ENCODE measurements around the gene RPL19. TPM values are rescaled to one million over a fixed set of nuclear protein-coding genes. Genes with fewer than 3 reads are reported as not detected.

Gene RPL19
- total RNA-seq, 1 donor from 2014 or later: 877 TPM

DNA sequence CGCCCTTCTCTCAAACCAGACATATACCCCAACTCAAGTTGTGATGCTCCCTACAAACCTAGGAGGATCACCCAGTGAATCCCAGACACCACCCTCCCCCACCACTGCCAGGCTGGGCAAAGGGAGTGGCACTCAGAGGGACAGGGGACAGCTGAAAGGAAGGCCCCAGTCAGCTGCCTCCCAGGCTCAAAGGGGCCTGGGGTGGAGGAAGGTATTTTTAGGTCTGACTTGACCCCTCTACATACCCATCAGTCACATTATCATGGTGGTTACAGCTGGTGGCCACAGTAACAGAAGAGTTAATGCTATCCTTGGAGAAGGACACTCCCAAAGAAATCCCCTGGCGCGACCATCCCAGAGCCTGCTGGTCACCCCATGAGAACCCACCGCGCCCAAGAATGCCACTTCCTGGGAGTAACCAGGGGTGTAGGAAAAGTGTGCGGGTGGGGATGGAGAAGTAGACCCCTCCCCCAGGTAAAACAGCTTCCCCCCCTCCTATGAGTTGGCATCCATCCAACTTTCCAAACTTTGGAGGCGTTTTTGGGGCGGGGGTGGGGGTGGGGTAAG lies 3.8 kb upstream of the RPL19 start:
- H3K27ac Mint-ChIP-seq (ENCODE audit: unreplicated experiment): peak overlapping the region; percentile 28
- no peak for DNase-seq
- peaks cover 13% of the 10 kb centered on the region for H3K9me3 Mint-ChIP-seq (ENCODE audit: unreplicated experiment)
- H3K4me1 Mint-ChIP-seq (ENCODE audit: low read depth, unreplicated experiment): peaks cover 38% of the 10 kb centered on the region
- H3K27me3 Mint-ChIP-seq (ENCODE audit: unreplicated experiment): peaks cover 9% of the 10 kb centered on the region
- peaks cover 5% of the 10 kb centered on the region for H3K36me3 Mint-ChIP-seq (ENCODE audit: unreplicated experiment)
- no peak for TF ChIP-seq CTCF (IDR thresholded peaks at IDR 0.05; ENCODE audit: partially characterized antibody, unreplicated experiment)
- peak overlapping the region; percentile 87 for H3K4me3 Mint-ChIP-seq (ENCODE audit: unreplicated experiment)

DNA sequence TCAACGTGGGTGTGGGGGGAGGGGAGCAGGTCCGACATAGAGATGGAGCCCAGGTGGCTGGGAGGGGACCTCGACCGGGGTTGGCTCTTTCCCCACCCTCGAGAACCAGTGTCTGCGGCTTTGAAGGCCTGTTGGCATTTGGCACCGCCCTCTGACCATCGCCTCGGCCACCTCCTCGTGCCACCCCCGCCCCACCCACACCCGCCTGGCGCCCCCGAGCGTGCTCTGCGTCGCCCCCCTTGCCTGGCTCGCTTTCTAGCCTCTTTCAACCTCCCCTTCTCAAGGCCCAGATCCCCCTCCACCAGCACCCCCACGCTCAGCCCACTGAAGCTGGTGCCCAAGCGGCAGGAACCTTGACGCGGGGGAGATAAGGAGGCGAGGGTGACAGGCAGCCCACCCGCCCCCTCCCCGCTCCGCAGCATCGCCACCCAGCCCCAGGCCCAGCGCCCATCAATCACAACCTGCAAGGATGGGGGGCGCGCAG lies 3.2 kb upstream of the RPL19 start:
- peak overlapping the region; percentile 83 for H3K4me3 Mint-ChIP-seq (ENCODE audit: unreplicated experiment)
- peaks cover 5% of the 10 kb centered on the region for H3K36me3 Mint-ChIP-seq (ENCODE audit: unreplicated experiment)
- H3K9me3 Mint-ChIP-seq (ENCODE audit: unreplicated experiment): peaks cover 13% of the 10 kb centered on the region
- TF ChIP-seq CTCF (IDR thresholded peaks at IDR 0.05; ENCODE audit: partially characterized antibody, unreplicated experiment): no peak
- peaks cover 38% of the 10 kb centered on the region for H3K4me1 Mint-ChIP-seq (ENCODE audit: low read depth, unreplicated experiment)
- peaks cover 9% of the 10 kb centered on the region for H3K27me3 Mint-ChIP-seq (ENCODE audit: unreplicated experiment)
- H3K27ac Mint-ChIP-seq (ENCODE audit: unreplicated experiment): no peak overlapping the region
- no peak for DNase-seq

DNA sequence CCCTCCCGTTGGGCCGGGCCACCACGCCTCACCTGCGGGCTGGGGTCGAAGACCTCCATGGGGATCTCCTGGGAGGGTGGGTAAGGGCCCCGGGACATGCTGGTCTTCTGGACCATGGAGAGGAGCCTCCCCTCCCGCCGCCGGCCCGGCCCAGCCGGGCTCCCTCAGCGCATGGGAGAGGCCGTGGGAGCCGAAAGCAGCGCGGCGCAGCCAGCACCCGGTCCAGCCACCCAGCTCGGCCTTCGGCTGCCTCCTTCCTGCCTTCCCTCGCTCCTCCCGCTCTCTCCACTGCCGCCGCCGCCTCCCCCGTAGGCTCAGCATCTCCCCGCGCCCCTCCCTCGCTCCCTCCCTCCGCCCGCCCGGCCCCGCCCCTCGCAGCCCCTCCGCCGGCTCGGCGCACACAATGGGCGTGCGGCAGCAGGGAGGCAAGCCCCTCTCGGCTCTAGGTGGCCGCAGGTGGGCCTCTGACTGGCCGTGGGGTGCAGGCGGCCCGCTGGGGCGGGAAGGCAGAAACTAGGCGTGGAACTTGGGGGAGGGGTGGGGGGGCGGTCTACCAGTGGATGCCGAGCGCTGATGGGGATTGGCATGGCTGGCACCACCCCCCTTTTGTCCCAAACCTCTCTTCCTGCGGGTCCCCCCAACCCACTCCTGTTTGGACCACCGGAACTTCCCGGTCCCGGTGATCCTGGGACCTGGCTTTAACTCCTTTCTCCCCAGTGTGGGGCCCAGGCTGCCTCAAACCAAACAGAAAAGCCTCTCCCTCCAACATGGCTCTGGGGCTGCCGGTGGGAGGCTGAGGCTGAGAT lies 2.5 kb upstream of the RPL19 start, which contains the start of gene CACNB1:
TSS of gene CACNB1 (minus strand) at position 290 of the 806 bp plus-strand sequence. CDS start at position 116, 174 bp downstream.
- peaks cover 9% of the 10 kb centered on the region for H3K27me3 Mint-ChIP-seq (ENCODE audit: unreplicated experiment)
- peaks cover 33% of the 10 kb centered on the region for H3K4me1 Mint-ChIP-seq (ENCODE audit: low read depth, unreplicated experiment)
- H3K9me3 Mint-ChIP-seq (ENCODE audit: unreplicated experiment): peaks cover 13% of the 10 kb centered on the region
- peak within 1 kb of the TSS; percentile 82 for H3K27ac Mint-ChIP-seq (ENCODE audit: unreplicated experiment)
- H3K4me3 Mint-ChIP-seq (ENCODE audit: unreplicated experiment): peak within 1 kb of the TSS; percentile 87
- DNase-seq: peak; percentile 93
- no peak for TF ChIP-seq CTCF (IDR thresholded peaks at IDR 0.05; ENCODE audit: partially characterized antibody, unreplicated experiment)
- peaks cover 1% of the 10 kb centered on the region for H3K36me3 Mint-ChIP-seq (ENCODE audit: unreplicated experiment)

GRCh38 chr17:39198186-39198566 lies 1.9 kb upstream of the RPL19 start:
- H3K4me3 Mint-ChIP-seq (ENCODE audit: unreplicated experiment): peak overlapping the region; percentile 79
- H3K9me3 Mint-ChIP-seq (ENCODE audit: unreplicated experiment): peaks cover 13% of the 10 kb centered on the region
- peaks cover 27% of the 10 kb centered on the region for H3K4me1 Mint-ChIP-seq (ENCODE audit: low read depth, unreplicated experiment)
- H3K27ac Mint-ChIP-seq (ENCODE audit: unreplicated experiment): peak overlapping the region; percentile 82
- DNase-seq: no peak
- H3K27me3 Mint-ChIP-seq (ENCODE audit: unreplicated experiment): peaks cover 9% of the 10 kb centered on the region
- H3K36me3 Mint-ChIP-seq (ENCODE audit: unreplicated experiment): no peaks in the 10 kb centered on the region
- TF ChIP-seq CTCF (IDR thresholded peaks at IDR 0.05; ENCODE audit: partially characterized antibody, unreplicated experiment): no peak

- H3K9me3 Mint-ChIP-seq (ENCODE audit: unreplicated experiment): peaks cover 11% of the 10 kb centered on the region
- H3K27ac Mint-ChIP-seq (ENCODE audit: unreplicated experiment): peak overlapping the region; percentile 99
- H3K27me3 Mint-ChIP-seq (ENCODE audit: unreplicated experiment): peaks cover 10% of the 10 kb centered on the region
- H3K4me3 Mint-ChIP-seq (ENCODE audit: unreplicated experiment): peak overlapping the region; percentile 92
- H3K36me3 Mint-ChIP-seq (ENCODE audit: unreplicated experiment): no peaks in the 10 kb centered on the region
- no peak for TF ChIP-seq CTCF (IDR thresholded peaks at IDR 0.05; ENCODE audit: partially characterized antibody, unreplicated experiment)
- peak; percentile 79 for DNase-seq
- H3K4me1 Mint-ChIP-seq (ENCODE audit: low read depth, unreplicated experiment): peaks cover 16% of the 10 kb centered on the region
Observed at GRCh38 chr17:39199820-39200069, 338 bp upstream of the RPL19 start.
